ES-I3 (cell line): ENCODE results near the gene GPR153.
A peak's percentile ranks its signal among the peaks of the same experiment; 100 is the strongest.
"Not testable (repeated sequence)": the region's sequence is repeated elsewhere in the genome, so short reads cannot be mapped to it uniquely, and the experiment has no call there.

Source experiments
- H3K36me3 ChIP-seq: 2 replicates; pipeline ENCODE4 v1.6.1; 2013; ENCODE audit warnings: mild to moderate bottlenecking, low read length, control low read depth, moderate library complexity; ENCODE audit not compliant: insufficient read depth
- H3K4me1 ChIP-seq: 2 replicates; pipeline ENCODE4 v1.6.1; 2013; ENCODE audit warnings: mild to moderate bottlenecking, control low read depth, low read length; ENCODE audit not compliant: insufficient read depth
- H3K9ac ChIP-seq: 2 replicates; pipeline ENCODE4 v1.6.1; 2013; ENCODE audit warnings: low read depth, mild to moderate bottlenecking, low read length, moderate library complexity
- H3K9me3 ChIP-seq: 2 replicates; pipeline ENCODE4 v1.6.1; 2013; ENCODE audit warnings: mild to moderate bottlenecking, low read length, moderate library complexity; ENCODE audit not compliant: control insufficient read depth, insufficient read depth

GPR153 gene

DNA sequence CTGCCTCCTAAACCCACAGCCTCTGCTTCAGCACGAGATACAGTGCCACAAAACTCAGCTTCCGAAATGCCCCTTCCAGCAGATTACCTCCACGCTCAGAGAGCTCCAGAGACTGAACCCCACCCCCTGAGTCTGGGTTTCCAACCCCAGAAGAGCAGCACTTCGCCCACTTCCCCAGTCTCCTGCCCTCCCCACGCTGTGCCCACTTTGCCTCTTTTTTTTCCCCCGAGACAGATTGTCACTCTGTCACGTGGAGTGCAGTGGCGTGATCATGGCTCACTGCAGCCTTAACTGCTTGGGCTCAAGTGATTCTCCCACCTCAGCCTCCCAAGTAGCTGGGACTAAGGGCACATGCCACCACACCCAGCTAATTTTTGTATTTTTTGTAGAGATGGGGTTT, 35.2 kb downstream of the GPR153 start:
- no peaks in the 10 kb centered on the region for H3K9me3 ChIP-seq
- H3K4me1 ChIP-seq, result no peaks in the 10 kb centered on the region
- peaks cover 12% of the 10 kb centered on the region for H3K36me3 ChIP-seq
- no peak overlapping the region for H3K9ac ChIP-seq

DNA sequence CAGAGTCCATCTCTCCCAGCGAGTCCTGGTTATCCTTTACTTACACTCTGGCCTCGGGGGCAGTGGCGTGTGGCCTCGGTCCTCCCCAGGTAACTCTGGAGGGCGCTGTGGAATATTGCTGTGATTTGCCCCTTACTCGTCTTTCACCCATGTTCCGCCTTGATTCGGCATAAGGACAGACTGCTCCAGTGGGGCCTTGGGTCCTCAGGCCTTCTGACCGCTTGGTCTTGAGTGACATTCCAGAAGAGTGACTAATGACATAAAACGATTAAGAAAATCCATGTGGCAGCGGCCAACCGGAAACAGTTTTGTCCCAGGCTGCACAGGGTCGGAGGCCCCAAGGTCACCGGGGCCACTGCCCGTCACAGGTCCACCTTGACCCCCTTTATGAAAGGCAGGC, 36.2 kb downstream of the GPR153 start:
- H3K36me3 ChIP-seq, result peaks cover 12% of the 10 kb centered on the region

DNA sequence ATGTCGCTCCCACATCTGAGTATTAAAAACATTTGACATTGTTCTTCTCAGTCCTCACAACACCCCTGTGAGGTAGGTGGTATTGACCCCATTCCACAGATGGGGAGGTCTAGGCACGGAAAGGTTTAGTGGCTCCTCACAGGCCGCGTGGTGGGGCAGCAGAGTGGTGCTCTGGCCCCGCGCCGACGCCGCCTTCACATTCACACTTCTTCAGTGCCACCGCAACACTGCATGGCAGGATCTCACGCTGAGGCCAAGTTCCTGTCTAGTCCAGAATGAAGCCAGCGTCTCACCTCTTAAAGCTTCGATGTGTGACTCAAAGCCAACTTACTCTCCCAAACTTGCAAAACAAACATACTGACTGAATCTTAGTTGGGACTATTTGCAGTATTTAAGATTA, 37.3 kb downstream of the GPR153 start:
- H3K4me1 ChIP-seq, result no peaks in the 10 kb centered on the region
- no peak overlapping the region for H3K9ac ChIP-seq
- H3K36me3 ChIP-seq, result peaks cover 12% of the 10 kb centered on the region
- no peaks in the 10 kb centered on the region for H3K9me3 ChIP-seq

More for the DNA sequence above, 36.2 kb downstream of the GPR153 start:
- no peak overlapping the region for H3K9ac ChIP-seq
- no peaks in the 10 kb centered on the region for H3K9me3 ChIP-seq
- no peaks in the 10 kb centered on the region for H3K4me1 ChIP-seq

DNA sequence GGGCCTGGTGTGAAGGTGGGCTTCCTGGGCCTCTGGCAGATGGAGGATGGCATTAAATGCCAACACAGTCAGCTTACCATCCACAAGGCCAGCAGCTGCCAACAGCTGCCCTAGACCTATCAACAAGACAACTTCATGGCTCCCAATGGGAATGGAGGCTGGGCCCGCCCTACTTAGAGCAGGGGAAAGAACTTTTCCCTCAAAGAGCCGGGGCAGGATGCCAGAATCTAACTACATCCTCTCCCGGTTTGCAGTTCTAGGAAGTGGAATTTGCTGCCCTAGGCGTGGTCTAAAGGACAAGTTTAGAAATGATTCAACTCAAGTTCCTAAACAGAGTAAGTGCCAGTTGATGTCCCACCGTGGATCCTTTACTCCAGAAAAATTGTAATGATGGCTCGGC, 38.3 kb downstream of the GPR153 start:
- H3K9ac ChIP-seq, result no peak overlapping the region
- peaks cover 8% of the 10 kb centered on the region for H3K36me3 ChIP-seq
- H3K9me3 ChIP-seq, result no peaks in the 10 kb centered on the region
- H3K4me1 ChIP-seq, result no peaks in the 10 kb centered on the region

DNA sequence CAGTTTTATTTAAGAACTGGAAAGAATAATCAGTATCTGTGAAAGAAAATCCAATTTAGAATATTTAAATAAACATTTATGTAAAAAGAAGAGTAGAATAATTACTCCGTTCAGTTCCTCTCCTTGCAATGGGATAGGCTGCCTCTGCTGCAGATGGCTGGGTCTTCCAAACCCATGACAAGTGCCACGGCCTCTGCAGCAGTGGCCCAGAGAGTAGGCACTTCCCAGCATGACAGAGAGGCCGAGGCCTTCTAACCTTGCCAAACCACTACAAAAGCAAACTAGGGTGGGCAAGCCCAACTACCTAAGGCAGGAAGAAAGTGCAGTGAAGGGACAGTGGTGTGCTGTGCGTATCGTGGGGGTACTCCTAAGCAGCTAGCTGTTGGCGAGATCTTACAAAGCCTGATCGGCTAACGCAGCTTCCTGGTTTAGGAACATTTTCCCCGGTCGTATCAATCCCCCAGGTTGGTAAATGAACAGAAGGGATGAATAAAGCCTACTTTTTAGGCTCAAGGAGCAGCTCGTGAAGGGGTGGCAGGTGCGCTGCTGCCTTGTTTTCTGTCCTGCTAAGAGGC, 39.6 kb downstream of the GPR153 start:
- Histone ChIP-seq H3K9me3 (no peaks in the 10 kb centered on the region), H3K36me3 (peaks cover 8% of the 10 kb centered on the region), H3K9ac (no peak overlapping the region), H3K4me1 (no peaks in the 10 kb centered on the region)

DNA sequence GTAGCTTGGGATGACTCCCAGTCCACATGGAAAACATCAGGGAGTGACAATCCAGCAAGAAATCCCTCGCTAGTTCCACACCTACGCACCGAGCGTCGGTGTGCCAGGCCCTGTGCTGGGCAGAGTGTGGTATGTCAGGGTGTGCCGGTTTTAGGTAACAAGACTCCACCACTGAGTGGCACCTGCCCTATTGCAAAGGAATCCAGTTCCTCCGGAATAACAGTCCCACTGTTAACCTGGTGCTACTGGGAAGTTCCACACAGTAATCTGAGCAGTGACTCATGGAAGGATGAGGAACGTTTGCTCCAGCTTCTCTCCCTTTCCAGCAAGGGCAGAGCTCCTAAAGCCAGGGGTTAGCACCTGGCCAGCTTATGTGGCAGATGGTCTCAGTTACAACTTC, 40.7 kb downstream of the GPR153 start:
- Histone ChIP-seq H3K36me3 (peaks cover 8% of the 10 kb centered on the region), H3K9ac (no peak overlapping the region), H3K4me1 (no peaks in the 10 kb centered on the region), H3K9me3 (no peaks in the 10 kb centered on the region)

DNA sequence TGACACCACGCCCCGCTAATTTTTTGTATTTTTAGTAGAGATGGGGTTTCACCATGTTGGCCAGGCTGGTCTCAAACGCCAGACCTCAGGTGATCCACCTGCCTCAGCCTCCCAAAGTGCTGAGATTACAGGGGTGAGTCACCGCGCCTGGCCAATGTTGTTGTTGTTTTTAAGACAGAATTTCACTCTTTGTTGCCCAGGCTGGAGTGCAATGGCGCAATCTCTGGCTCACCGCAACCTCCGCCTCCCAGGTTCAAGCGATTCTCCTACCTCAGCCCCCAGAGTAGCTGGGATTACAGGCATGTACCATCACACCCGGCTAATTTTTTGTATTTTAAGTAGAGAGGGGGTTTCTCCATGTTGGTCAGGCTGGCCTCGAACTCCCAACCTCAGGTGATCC, 41.3 kb downstream of the GPR153 start:
- H3K4me1 ChIP-seq, H3K9me3 ChIP-seq, H3K36me3 ChIP-seq, H3K9ac ChIP-seq: not testable (repeated sequence)

DNA sequence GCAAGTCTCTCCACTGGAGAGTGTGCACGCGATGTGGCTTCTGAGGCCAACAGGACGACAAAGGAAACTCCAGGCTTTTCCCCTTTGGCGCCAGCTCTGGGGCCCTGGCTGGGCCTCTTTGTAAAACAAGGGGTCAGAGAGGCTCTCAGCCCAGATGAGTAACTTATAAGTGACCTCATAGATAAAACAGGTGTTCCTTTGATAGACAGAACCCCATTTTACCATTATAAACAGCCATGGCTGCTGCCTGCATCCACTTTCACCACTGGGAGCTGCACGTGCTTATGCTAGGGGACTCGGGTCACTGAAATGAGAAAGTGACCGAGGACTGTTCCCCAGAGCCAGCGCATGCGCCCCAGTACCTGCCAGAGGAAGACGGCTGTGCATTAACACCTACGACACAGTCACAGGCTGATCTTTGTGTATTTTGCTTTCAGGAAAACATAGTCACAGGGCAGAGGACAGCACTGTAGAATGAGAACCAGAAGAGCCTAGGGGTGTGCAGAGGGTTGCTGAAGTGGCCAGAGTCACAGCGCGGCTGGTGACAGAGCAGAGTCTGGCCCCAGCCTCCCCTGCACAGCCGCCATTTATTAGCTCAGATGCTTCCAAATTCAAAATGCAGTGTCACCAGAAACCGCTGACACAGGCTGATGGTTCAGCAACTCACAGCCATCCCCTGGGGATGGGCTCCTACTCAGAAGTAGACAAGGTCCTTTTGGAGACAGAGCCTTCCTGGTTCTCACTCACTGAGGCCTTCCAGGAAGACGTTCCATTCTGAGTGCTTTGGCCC, 42.3 kb downstream of the GPR153 start:
- H3K4me1 ChIP-seq, result no peaks in the 10 kb centered on the region
- H3K9ac ChIP-seq, result no peak overlapping the region
- H3K9me3 ChIP-seq, result no peaks in the 10 kb centered on the region
- H3K36me3 ChIP-seq, result no peaks in the 10 kb centered on the region

DNA sequence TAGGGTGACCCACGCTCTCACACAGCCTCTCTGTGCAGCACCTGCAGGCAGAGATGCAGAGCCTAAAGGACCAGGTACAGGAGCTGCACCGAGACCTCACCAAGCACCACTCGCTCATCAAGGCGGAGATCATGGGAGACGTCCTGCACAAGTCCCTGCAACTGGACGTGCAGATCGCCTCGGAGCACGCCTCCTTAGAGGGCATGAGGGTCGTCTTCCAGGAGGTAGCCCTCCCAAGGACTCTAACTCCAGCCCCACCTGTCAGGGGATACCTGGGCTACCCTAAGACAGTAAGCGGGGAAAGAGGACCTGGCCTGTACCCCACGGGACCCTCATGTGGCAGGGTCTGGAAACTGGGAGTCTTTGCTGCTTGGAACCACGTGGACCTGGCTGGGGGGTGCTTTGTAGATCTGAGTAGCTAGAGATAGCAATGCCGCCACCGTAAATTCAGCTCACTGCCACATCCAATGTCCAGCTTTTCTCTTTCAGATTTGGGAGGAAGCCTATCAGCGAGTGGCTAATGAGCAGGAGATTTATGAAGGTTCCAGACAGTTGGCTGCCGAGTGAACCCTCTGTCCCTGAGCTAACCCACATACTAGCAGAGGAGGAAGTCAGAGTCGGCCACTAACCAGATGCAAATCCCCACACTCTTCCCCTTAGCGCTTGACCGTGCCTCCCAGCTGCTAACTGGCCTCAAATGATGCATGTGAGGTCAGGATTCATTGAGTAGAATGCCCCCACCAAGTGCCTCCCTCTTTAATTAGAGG, 48.5 kb downstream of the GPR153 start:
- H3K9ac ChIP-seq, result no peak overlapping the region
- no peaks in the 10 kb centered on the region for H3K9me3 ChIP-seq
- H3K36me3 ChIP-seq, result no peaks in the 10 kb centered on the region
- peaks cover 6% of the 10 kb centered on the region; the same call in 1 of the 2 replicates for H3K4me1 ChIP-seq

DNA sequence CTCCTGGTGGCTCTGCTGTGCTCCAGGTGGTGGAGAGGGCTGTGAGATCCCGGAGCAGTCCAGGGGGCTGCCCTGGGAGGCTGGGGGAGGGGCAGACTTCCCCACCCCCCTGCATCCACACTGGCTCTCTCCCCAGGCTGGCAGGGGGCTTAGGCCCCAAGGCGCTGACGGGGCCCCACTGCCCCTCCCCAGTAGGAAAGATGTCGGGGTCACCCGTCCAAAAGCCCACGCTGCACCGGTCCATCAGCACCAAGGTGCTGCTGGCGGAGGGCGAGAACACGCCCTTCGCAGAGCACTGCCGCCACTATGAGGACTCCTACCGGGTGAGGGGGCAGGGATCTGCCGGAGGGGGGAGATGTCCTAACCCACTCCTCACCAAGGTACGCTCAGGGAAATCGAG, 49.2 kb downstream of the GPR153 start:
- H3K9ac ChIP-seq, result no peak overlapping the region
- peaks cover 9% of the 10 kb centered on the region; the same call in 1 of the 2 replicates for H3K4me1 ChIP-seq
- H3K36me3 ChIP-seq, result no peaks in the 10 kb centered on the region
- H3K9me3 ChIP-seq, result no peaks in the 10 kb centered on the region

DNA sequence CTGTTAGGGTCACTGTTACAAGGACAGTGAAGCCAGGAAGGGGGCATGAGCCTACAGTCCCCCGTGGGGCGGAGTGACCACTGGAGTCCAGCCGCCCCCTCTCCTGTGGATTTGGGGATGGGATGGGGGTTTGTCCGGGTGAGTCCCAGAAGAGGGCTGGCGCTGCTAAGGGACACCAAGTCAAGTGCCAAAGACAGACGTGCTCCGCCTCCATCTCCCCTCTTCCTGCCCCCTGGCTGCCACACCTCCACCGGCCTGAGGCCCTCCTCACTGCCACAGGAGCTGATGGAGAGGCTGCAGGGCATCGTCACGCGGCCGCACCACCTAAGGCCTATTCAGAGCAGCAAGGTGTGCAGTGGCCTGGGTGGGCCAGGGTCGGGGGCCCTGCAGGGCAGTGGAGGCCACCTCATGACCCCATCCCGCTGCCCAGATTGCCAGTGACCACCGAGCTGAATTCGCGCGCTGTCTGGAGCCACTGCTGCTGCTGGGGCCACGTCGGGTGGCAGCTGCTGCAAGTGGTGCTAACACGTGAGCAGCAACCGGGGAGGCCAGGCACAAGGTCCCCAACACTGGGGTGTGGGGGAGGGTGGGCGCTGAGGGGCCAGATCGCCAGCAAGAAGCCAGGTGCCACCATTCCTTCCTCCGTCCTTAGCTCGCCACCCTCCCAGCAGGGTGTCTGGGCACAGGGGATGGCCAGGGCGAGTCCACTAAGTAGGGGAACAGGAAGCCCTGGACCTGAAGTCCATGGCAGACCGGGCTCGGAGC, 50.1 kb downstream of the GPR153 start:
- Histone ChIP-seq H3K4me1 (peaks cover 10% of the 10 kb centered on the region; the same call in 1 of the 2 replicates), H3K9ac (no peak overlapping the region), H3K36me3 (no peaks in the 10 kb centered on the region), H3K9me3 (no peaks in the 10 kb centered on the region)

DNA sequence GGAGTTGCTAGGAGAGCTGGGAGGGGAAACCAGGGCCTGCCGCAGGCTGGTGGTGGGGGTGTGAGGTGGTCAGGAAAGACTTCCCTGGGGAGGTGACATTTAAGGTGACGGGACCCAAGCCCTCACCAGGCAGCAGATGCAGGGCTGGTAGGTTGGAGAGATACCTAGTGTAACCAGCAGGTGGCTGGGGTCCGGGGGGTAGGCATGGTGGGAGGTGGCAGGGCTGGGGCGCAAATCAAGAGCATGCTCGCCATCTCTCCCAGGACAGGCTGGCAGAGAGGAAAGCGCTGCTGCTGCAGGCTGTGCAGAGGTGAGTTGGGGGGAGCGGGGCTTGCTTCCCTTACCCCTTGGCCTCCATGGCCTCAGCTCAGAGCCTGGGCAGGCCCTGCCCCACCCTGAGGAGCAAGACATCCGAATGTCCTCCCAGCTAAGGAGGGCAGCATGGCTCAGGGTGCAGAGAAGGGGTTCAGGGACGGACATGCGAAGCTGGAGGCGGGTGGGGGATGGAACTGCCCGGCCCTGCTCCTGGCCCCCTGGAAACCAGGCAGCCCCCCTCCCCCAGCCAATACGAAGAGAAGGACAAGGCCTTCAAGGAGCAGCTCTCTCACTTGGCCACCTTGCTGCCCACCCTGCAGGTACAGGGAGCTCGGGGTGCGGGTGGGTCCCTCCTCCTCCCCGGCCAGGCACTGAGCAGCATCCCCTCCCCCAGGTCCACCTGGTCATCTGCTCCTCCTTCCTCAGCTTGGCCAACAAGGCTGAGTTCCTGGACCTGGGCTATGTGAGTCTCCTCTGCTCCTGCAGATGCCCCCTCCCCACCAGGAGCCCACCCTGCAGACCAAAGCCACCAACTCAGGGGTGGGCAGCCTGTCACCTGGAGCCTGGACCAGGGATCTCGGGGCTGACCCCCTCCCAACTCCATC, 51.0 kb downstream of the GPR153 start:
- Histone ChIP-seq H3K9ac (peak overlapping the region; percentile 36; the same call in 1 of the 2 replicates), H3K36me3 (no peaks in the 10 kb centered on the region), H3K4me1 (peaks cover 10% of the 10 kb centered on the region; the same call in 1 of the 2 replicates), H3K9me3 (no peaks in the 10 kb centered on the region)
